Endothelial cell of umbilical vein (primary cell): ENCODE measurements around the gene CASP14. TPM values are rescaled to one million over a fixed set of nuclear protein-coding genes. Genes with fewer than 3 reads are reported as not detected.

ENCODE experiments used
- BruUV-seq: library from RNA; stranded (reverse); fragments of 400-500 nt; replicated peaks from 2 replicates; lab custom pipeline; 2021; lab: Mats Ljungman, UMichigan
- CTCF ChIA-PET: fragments of 300-600, 350-600 bp; sonication (Branson Sonifier 250); formaldehyde crosslinking; loops from one replicate; lab custom pipeline; 2021; ENCODE audit warnings: antibody characterized with exemption, inconsistent platforms; lab: Charles Lee
- POLR2A ChIA-PET: fragments of 300-600, 350-600 bp; sonication (Branson Sonifier 250); formaldehyde crosslinking; loops from one replicate; lab custom pipeline; 2021; ENCODE audit warnings: antibody characterized with exemption, inconsistent platforms; lab: Charles Lee
- DNase-seq: peaks from one replicate; pipeline ENCODE4 v3.0.0-alpha.2; 2011; ENCODE audit warnings: low read depth, low spot score
- FAIRE-seq: peaks from 2 replicates; lab custom pipeline; 2011; peaks lifted over from hg19 to GRCh38; lab: Jason Lieb, UNC
- H2AFZ ChIP-seq: 2 replicates; pipeline ENCODE4 v1.6.0; 2012; ENCODE audit warnings: low read depth, low read length, control low read depth, inconsistent platforms
- H3K27ac ChIP-seq: 2 replicates; pipeline ENCODE4 v1.5.1; 2011; ENCODE audit warnings: low read depth, mild to moderate bottlenecking, control low read depth, low read length, moderate library complexity; ENCODE audit not compliant: insufficient read depth
- H3K27me3 ChIP-seq, 2 experiments: 2 replicates each; pipeline versions ENCODE4 v1.6.0 to v1.6.1; 2011; ENCODE audit warnings: low read length in 2 of 2, mixed read lengths in 1 of 2; ENCODE audit not compliant: control insufficient read depth in 2 of 2, insufficient read depth in 2 of 2
- H3K36me3 ChIP-seq, 2 experiments: 2 replicates in 1 of 2; 3 replicates in 1 of 2; pipeline ENCODE4 v1.5.1; 2011; ENCODE audit warnings: low read length in 2 of 2, mild to moderate bottlenecking in 1 of 2, moderate library complexity in 1 of 2; ENCODE audit not compliant: control insufficient read depth in 2 of 2, insufficient read depth in 2 of 2; ENCODE audit errors: extremely low read depth in 1 of 2
- H3K4me1 ChIP-seq: 3 replicates; pipeline ENCODE4 v1.5.1; 2011; ENCODE audit warnings: mild to moderate bottlenecking, low read length; ENCODE audit not compliant: control insufficient read depth, insufficient read depth; ENCODE audit errors: extremely low read depth
- H3K4me2 ChIP-seq: 2 replicates; pipeline ENCODE4 v1.6.1; 2011; ENCODE audit warnings: low read length, control low read depth, mixed read lengths; ENCODE audit not compliant: insufficient read depth
- H3K4me3 ChIP-seq, 3 experiments: fragments of 200-600 bp in 1 of 3; sonication (generic), shearing (Covaris generic) in 1 of 3; replicated peaks in 1 of 3; 2 replicates each; pipeline ENCODE4 v1.5.1; 2011 to 2016; ENCODE audit warnings: control low read depth in 3 of 3, low read length in 3 of 3, mild to moderate bottlenecking in 2 of 3, inconsistent platforms in 1 of 3, low read depth in 1 of 3, moderate library complexity in 1 of 3; ENCODE audit not compliant: insufficient read depth in 1 of 3
- H3K79me2 ChIP-seq: 2 replicates; pipeline ENCODE4 v1.6.0; 2012; ENCODE audit warnings: low read length, inconsistent platforms; ENCODE audit not compliant: control insufficient read depth, insufficient read depth
- H3K9ac ChIP-seq: replicated peaks from 2 replicates; pipeline ENCODE3; 2011; ENCODE audit warnings: low read length, control low read depth; ENCODE audit not compliant: insufficient read depth; ENCODE audit errors: extremely low read depth
- H3K9me1 ChIP-seq: replicated peaks from 3 replicates; pipeline ENCODE4 v1.6.0; 2011; ENCODE audit warnings: mild to moderate bottlenecking, low read length; ENCODE audit not compliant: control insufficient read depth, insufficient read depth; ENCODE audit errors: extremely low read depth
- H3K9me3 ChIP-seq: replicated peaks from 2 replicates; pipeline ENCODE4 v1.5.1; 2012; ENCODE audit warnings: low read length, inconsistent platforms; ENCODE audit not compliant: control insufficient read depth, insufficient read depth
- H4K20me1 ChIP-seq: replicated peaks from 2 replicates; pipeline ENCODE3; 2011; ENCODE audit warnings: mild to moderate bottlenecking, low read length; ENCODE audit not compliant: control insufficient read depth, insufficient read depth; ENCODE audit errors: extremely low read depth
- CTCF ChIP-seq, 2 donors: IDR thresholded peaks; 1 replicate in 1 of 2; 2 replicates in 1 of 2; pipeline ENCODE4 v1.5.1; 2011; ENCODE audit warnings: low read length in 2 of 2, mild to moderate bottlenecking in 2 of 2, moderate library complexity in 2 of 2, control low read depth in 1 of 2, inconsistent platforms in 1 of 2, low read depth in 1 of 2; ENCODE audit not compliant: insufficient read depth in 1 of 2; ENCODE audit errors: extremely low read depth in 1 of 2
- EZH2 ChIP-seq: IDR thresholded peaks from 2 replicates; pipeline ENCODE4 v1.6.1; 2012; ENCODE audit warnings: borderline replicate concordance, low read depth, mild to moderate bottlenecking, moderate library complexity, low read length, inconsistent platforms; ENCODE audit not compliant: severe bottlenecking
- FOS ChIP-seq: IDR thresholded peaks from 2 replicates; pipeline ENCODE4 v1.6.1; 2011; ENCODE audit warnings: mild to moderate bottlenecking, low read length, moderate library complexity, borderline replicate concordance; ENCODE audit not compliant: insufficient read depth
- GATA2 ChIP-seq: IDR thresholded peaks from 2 replicates; pipeline ENCODE4 v1.7.0; 2011; ENCODE audit warnings: low read depth, mild to moderate bottlenecking, moderate library complexity, mixed read lengths, low read length; ENCODE audit not compliant: insufficient read length, insufficient read depth
- JUN ChIP-seq: IDR thresholded peaks from 2 replicates; pipeline ENCODE4 v1.6.1; 2011; ENCODE audit warnings: borderline replicate concordance, low read depth; ENCODE audit not compliant: insufficient read length, insufficient read depth
- MAX ChIP-seq: IDR thresholded peaks from 2 replicates; pipeline ENCODE4 v1.6.1; 2011; ENCODE audit not compliant: insufficient read depth, insufficient read length
- MYC ChIP-seq: IDR thresholded peaks from one replicate; pipeline ENCODE4 v1.6.1; 2011; ENCODE audit warnings: mild to moderate bottlenecking, low read depth, low read length
- POLR2A ChIP-seq: IDR thresholded peaks from 2 replicates; pipeline ENCODE4 v1.6.1; 2012; ENCODE audit warnings: low read depth, mild to moderate bottlenecking, control low read depth, low read length
- POLR2AphosphoS5 ChIP-seq: IDR thresholded peaks from 2 replicates; pipeline ENCODE4 v1.6.1; 2012; ENCODE audit warnings: low read depth, mild to moderate bottlenecking, control low read depth, low read length, moderate library complexity; ENCODE audit not compliant: insufficient read depth
- dilution Hi-C: fragments of 300-500 bp; cut with MboI; formaldehyde crosslinking; loops from one replicate; pipeline ENCODE4 v1.15.0; 2019; ENCODE audit warnings: low sequenced_read_pairs; ENCODE audit not compliant: extremely low pct_ligation_motif_present
- intact Hi-C: fragments of 100-400 bp; cut with micrococcal nuclease; formaldehyde crosslinking; loops from one replicate; pipeline ENCODE4 v1.10.0; 2022
- polyA plus RNA-seq, 4 experiments: library from polyadenylated mRNA; depleted of rRNA in 3 of 4; stranded (reverse) in 3 of 4; unstranded in 1 of 4; fragments of >200 nt; gene quantifications; 2 replicates each; pipeline versions ENCODE4 v1.2.1 to v1.2.3, GENCODE V29; 2011 to 2012; ENCODE audit warnings: missing spikeins in 1 of 4
- total RNA-seq: library from RNA; stranded (reverse); gene quantifications from 2 replicates; pipeline ENCODE4 v1.2.3, GENCODE V29; 2021

Gene CASP14
- total and polyA plus RNA-seq, 2 donors (not counting 3 experiments of a cell fraction or from before 2014, with no cell fraction given): not detected

- Histone ChIP-seq H3K27ac (no peak overlapping the region), H3K9me3 (no peaks in the 10 kb centered on the region), H3K9ac (no peak overlapping the region), H3K4me3 (no peak overlapping the region), H2AFZ (no peak overlapping the region), H3K36me3 (no peaks in the 10 kb centered on the region), H3K79me2 (no peaks in the 10 kb centered on the region), H3K4me1 (no peaks in the 10 kb centered on the region), H3K27me3 (no peaks in the 10 kb centered on the region), H4K20me1 (no peaks in the 10 kb centered on the region), H3K9me1 (no peaks in the 10 kb centered on the region), H3K4me2 (no peak overlapping the region)
- DNase-seq: no peak
- no peak for FAIRE-seq
- TF ChIP-seq EZH2: no peak
- TF ChIP-seq POLR2AphosphoS5: no peak
- no peak for TF ChIP-seq JUN
- TF ChIP-seq MAX: no peak
- no peak for TF ChIP-seq POLR2A
- TF ChIP-seq CTCF (IDR thresholded peaks at IDR 0.05; ENCODE audit: extremely low read depth in 1 of 2, insufficient read depth in 1 of 2, low read depth in 1 of 2, low read length in 2 of 2): no peak
- TF ChIP-seq FOS: no peak
- TF ChIP-seq MYC: no peak
- no peak for TF ChIP-seq GATA2
- ChIA-PET POLR2A (no interaction called here), CTCF (no interaction called here)
- BruUV-seq: no TSS peak
- intact Hi-C loops (no loop called here), dilution Hi-C loops (no loop called here)
These were observed 13.4 kb upstream of the CASP14 start for GRCh38 chr19:15035795-15036311.
